ENCODE results near the gene PRKAR2B.

PRKAR2B gene

GRCh38 chr7:107032720-107033438, 11.6 kb upstream of the PRKAR2B start:
- TF ChIP-seq CTCF (IDR thresholded peaks at IDR 0.05; ENCODE audit: control extremely low read depth, extremely low read depth, low read depth, missing control alignments): no peak
- DNase-seq (ENCODE audit: extremely low spot score): no peak
- ChIA-PET CTCF (interaction anchor here (1.0 to 2.1 kb wide), 2 partner anchors 12 to 42 kb away, joined by 3 to 4 read pairs; no protein-coding TSS in a partner anchor), POLR2A (no interaction called here)

GRCh38 chr7:107034553-107034952, 10.0 kb upstream of the PRKAR2B start:
- ChIA-PET POLR2A (no interaction called here), CTCF (no interaction called here)
- no peak for DNase-seq (ENCODE audit: extremely low spot score)
- TF ChIP-seq CTCF (IDR thresholded peaks at IDR 0.05; ENCODE audit: control extremely low read depth, extremely low read depth, low read depth, missing control alignments): no peak

- CTCF ChIA-PET: no interaction called here
- TF ChIP-seq CTCF (IDR thresholded peaks at IDR 0.05; ENCODE audit: control extremely low read depth, extremely low read depth, low read depth, missing control alignments): no peak
These were observed 9.1 kb upstream of the PRKAR2B start for GRCh38 chr7:107035446-107035845.

GRCh38 chr7:107036535-107036934, 8.0 kb upstream of the PRKAR2B start:
- ChIA-PET POLR2A (no interaction called here), CTCF (no interaction called here)
- no peak for DNase-seq (ENCODE audit: extremely low spot score)
- no peak for TF ChIP-seq CTCF (IDR thresholded peaks at IDR 0.05; ENCODE audit: control extremely low read depth, extremely low read depth, low read depth, missing control alignments)

More at GRCh38 chr7:107035446-107035845, 9.1 kb upstream of the PRKAR2B start:
- no peak for DNase-seq (ENCODE audit: extremely low spot score)
- POLR2A ChIA-PET: no interaction called here

GRCh38 chr7:107037717-107038603, 6.5 kb upstream of the PRKAR2B start:
- no peak for TF ChIP-seq CTCF (IDR thresholded peaks at IDR 0.05; ENCODE audit: control extremely low read depth, extremely low read depth, low read depth, missing control alignments)
- POLR2A ChIA-PET: no interaction called here
- DNase-seq (ENCODE audit: extremely low spot score): no peak
- CTCF ChIA-PET: no interaction called here

GRCh38 chr7:107039199-107039900, 5.2 kb upstream of the PRKAR2B start:
- TF ChIP-seq CTCF (IDR thresholded peaks at IDR 0.05; ENCODE audit: control extremely low read depth, extremely low read depth, low read depth, missing control alignments): no peak
- POLR2A ChIA-PET: no interaction called here
- DNase-seq (ENCODE audit: extremely low spot score): no peak
- CTCF ChIA-PET: no interaction called here

Data from GM10248 (cell line).